Fibroblast of upper back skin (primary cell): ENCODE data around the gene LCTL.
"Not testable (repeated sequence)": the region's sequence is repeated elsewhere in the genome, so short reads cannot be mapped to it uniquely, and the experiment has no call there.

Experiments
- DNase-seq: peaks from one replicate; pipeline ENCODE4 v3.0.0-alpha.2; 2013

Gene LCTL

DNA sequence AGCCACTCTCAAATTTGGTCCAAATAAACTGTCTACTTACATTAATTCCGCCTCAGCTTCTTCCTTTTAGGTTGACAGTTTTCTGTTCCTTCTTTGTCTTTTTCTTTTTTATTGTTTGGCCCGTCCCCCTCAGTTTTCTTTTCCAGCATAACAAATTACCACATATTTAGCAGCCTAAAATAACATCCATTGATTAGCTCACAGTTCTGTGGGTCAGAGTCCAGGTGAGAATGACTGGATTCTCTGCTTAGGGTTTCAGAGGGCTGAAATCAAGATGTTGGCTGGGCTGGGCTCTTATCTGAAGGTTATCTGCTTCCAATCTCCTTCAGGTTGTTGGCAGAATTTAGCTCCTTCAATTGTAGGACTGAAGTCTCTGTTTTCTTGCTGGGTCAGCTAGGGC lies 24.6 kb upstream of the LCTL start:
- DNase-seq = no peak

DNA sequence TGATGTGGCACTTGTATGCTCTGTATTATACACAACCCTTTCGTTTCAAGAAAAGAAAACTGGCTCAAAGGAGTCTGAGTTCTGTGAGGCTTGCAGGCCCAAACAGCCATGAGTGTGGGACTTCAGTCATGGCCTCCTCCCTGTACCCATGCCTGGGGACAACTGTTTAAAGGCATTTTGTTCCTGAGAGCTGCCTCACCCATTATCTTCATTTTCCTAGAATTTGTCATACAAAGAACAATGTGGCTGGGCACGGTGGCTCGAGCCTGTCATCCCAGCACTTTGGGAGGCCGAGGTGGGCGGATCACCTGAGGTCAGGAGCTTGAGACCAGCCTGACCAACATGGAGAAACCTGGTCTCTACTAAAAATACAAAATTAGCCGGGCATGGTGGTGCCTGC lies 23.6 kb upstream of the LCTL start:
- not testable (repeated sequence) for DNase-seq

DNA sequence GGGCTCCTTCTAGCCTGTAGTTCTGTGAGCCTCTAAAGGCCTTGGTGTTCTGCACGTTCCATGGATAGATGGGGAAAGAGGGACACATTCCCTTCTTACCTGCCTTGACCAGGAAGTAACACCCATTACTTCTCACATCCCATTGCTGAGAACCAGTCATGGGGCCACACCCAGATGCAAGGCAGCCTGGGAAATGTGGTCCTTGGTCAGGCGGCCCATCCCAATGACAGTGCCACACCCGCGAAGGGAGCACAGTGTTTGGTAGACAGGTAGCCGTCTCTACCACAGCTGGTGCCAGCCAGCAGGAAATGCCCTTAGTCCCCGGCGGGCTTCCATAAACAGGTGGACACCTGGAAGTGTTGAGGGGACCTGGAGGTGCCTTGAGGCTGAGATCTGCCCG lies 23.2 kb upstream of the LCTL start:
- no peak for DNase-seq

DNA sequence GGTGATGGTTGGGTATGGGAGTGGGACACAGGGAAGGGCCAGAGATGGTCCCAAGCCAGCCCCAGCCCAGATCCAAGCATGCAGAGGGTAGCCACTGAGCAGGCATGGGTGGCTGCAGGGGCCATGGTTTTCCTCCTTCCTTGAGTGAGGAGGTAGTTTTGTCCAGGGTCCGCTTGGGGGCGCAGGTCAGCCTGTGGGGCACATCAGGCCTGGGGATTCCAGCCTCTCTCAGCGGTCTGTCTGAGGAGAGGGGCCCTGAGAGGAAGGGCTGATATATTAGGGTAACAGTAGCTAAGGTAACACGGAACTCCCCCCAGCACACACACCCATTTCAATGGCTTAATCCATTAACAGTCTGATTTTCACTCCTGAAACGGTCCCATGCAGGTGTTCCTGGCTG lies 22.7 kb upstream of the LCTL start:
- no peak for DNase-seq

DNA sequence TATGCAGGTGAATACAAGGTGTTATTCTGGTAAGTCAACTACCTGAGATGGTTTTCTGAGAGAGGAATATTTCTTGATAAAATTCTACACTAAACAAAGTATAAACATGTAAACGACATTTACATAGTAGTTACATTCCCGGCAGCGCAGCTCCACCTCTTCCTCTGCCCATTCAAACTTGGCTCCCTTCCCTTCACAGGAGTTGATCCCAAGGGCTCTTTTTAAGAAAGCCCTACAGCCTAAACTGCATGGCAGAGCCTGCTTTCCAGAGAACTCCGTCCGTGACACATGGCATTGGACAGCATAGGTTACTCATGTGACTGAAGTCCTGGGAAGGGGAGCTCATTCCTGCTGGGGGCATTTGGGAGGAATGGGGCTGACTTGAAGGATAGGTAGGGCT lies 22.0 kb upstream of the LCTL start:
- DNase-seq = no peak

DNA sequence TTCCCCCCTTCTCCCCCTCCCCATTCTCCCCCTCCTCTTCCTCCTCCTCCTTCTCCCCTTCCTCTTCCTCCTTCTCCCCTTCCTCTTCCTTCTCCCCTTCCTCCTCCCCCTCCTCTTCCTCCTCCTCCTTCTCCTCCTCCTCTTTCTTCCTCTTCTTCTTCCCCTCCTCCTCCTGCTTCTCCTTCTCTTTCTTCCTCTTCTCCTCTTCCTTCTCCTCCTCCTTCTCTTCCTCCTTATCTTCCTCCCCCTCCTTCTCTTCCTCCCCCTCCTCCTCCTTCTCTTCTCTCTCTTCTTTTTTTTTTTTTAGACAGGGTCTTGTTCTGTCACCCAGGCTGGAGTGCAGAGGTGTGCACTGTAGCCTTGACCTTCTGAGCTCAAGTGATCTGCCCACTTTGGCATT lies 21.2 kb upstream of the LCTL start:
- DNase-seq = no peak

DNA sequence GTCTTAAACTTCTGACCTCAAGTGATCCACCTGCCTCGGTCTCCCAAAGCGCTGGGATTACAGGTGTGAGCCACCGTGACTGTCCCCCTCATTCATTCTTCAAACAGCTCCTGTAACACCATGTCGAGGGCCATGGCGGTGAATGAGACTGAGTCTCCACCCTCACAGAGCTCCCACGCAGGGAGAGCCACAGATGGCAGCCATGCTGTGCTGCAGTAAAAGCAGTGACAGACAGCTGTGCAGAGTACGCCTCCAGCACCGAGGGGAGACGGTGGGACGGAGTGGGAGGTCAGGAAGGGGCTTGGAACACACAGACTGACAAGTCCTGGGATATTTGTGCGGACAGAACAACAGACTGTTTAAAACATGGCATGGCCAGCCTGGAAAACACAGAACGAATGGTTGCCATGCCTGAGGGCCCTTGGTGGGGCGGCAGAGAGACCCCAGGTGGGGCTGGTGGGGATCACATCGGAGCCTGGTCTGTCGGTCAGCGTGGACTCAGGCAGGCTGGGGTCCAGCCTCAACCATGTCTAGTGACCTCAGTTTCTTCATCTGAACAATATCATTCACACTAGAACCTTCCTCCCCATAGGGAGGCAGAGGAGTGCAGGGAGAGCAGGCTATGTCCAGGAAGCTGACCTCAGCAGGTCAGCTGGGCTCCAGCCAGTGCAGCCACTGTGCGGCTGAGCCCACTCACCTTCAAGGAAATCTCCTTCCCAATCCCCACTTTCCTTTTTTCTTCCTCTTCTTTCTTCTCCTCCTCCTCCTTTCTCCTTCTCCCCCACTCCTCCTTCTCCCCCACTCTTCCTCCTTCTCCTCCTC lies 20.6 kb upstream of the LCTL start:
- DNase-seq = no peak

DNA sequence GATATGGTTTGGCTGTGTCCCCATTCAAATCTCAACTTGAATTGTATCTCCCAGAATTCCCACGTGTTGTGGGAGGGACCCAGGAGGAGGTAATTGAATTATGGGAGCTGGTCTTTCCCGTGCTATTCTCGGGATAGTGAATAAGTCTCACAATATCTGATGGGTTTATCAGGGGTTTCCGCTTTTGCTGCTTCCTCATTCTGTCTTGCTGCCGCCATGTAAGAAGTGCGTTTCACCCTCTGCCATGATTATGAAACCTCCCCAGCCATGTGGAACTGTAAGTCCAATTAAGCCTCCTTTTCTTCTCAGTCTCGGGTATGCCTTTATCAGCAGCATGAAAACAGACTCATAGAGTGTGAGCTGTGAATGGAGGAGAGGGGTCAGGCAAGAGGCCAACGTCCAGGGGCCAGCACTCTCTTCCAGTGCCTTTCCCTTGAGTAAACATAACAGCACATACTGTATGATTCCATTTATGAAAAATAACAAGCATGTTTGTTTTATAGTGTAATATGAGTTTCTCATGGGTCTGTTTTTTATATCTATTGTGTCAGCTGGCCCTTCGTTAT lies 16.3 kb upstream of the LCTL start:
- no peak for DNase-seq

DNA sequence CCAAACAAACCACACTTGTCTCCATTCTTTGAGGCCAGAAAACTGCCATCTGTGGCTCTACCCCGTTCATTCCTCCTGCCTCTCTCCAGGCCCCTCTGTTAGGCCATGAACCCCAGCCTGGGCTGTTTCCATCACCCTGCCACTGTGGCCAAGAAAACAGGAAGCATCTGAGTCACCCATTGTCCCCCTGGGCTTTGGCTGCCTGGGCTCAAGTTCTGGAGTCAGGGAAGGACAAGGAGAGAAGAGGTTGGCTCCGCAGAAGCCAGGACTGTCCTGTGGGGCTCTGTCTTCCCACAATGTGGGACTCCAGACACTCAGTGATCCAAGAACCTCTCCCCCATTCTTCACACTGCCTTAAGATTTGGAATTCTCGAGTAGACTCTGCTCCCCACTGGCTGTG lies 14.8 kb upstream of the LCTL start:
- DNase-seq = peak; percentile 53

DNA sequence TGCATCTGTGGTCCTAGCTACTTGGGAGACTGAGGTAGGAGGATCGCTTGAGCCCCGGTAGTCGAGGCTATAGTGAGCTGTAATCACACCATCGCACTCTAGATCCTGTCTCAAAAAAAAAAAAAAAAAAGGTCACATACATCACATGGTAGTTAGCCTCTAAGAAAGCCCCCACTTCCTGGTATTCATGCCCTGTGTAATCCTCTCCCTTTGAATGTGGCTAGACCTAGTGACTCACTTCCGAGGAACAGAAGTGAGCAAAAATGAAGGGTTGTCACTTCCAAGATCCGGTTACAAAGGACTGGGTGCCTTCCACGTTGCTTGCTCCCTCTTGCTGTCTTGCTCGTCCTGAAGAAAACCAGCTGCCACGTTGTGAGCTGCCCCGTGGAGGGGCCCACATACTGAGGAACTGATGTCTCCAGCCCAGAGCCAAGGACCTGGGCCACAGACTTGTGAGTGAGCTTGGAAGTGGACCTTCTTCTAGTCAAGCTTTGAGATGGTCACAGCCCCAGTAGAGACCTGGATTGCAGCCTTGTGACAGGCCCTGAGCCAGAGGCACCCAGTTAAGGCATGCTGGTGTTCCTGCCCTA lies 12.6 kb upstream of the LCTL start:
- DNase-seq = peak; percentile 68

DNA sequence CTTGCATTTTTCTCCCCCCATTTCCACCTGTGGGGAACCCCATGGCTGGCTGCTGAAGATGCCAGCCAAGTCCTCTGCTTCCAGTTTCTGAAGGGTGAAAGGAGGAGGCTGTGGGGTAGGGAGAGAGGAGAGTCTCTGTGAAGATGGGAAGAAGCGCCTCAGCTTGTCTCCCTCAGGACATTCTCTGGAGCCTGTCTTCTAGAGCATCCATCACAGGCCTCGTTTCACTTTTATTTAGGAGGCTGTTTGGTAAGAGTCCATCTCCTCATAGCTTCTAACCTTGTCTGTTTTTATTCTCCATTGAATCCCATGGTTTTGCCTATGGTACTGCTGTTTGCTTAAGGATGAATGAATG lies 8.8 kb upstream of the LCTL start:
- DNase-seq = no peak

DNA sequence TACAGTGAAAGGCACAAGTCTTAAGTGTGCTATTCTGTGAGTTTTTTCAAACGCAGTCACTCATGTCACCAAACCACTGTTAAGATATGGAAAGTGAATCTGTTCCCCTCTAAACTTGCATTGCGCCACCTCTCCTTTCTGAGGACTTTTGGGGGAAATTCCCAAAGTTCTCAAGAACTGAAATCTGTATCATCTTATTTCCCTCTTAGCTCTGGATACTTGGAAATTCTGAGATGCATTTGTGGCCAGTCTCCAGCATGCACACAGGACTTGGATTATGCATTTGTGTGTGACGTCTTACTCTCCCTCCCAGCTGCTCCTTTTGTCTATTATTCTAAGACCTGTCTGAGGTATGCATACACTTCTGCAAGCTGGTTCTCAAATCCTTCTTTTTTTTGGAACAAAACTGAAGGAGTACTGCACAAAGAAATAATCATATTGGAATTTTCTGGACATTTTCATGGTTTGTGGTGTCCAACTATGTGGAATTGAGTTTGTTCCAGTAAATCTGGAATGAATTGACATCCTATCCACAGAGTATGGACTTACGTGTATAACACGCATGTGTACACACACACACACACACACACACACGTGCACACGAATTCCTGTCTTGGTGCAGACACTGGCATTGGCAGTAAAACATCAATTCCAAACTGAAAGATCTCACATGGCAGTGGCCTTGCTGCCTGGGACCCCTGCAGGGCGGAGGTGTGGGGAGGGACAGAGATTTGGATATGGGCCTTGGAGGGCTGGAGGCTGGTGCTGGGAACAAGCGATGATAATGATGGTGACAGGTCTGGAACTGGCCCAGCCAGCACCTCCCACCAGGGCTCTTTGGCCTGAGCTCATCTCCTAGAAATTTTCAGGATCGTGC lies 8.2 kb upstream of the LCTL start:
- DNase-seq = peak; percentile 98

DNA sequence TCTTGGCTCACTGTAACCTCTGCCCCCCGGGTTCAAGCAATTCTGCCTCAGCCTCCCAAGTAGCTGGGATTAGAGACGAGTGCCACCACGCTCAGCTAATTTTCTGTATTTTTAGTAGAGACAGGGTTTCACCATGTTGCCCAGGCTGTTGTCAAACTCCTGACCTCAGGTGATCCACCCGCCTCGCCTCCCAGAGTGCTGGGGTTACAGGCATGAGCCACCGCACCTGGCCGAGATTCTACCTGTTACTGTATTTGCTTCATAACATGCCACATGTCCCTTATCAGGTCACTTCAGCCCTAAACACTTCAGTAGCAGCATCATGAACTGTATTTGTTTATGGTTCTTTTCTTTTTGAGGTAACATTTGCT lies 7.5 kb upstream of the LCTL start:
- no peak for DNase-seq

DNA sequence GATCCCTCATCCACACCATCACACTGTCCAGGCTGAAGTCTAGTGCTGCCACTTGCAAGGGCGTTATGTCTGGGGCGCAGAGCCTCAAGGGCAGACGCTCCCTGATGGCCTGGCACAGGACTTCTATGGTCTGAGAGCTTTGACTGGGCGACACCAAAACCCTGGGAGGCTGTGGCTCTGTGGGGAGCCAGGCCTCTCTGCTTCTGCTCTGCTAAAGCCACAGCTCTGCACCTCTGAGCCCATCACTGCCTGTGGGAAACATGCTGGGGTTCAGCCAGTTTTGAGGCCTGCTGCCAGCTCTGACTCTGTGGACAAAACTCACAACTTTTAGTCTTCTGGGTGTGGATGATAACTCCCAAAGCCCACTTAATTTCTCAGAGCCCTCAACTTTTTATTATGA lies 6.3 kb upstream of the LCTL start:
- no peak for DNase-seq

DNA sequence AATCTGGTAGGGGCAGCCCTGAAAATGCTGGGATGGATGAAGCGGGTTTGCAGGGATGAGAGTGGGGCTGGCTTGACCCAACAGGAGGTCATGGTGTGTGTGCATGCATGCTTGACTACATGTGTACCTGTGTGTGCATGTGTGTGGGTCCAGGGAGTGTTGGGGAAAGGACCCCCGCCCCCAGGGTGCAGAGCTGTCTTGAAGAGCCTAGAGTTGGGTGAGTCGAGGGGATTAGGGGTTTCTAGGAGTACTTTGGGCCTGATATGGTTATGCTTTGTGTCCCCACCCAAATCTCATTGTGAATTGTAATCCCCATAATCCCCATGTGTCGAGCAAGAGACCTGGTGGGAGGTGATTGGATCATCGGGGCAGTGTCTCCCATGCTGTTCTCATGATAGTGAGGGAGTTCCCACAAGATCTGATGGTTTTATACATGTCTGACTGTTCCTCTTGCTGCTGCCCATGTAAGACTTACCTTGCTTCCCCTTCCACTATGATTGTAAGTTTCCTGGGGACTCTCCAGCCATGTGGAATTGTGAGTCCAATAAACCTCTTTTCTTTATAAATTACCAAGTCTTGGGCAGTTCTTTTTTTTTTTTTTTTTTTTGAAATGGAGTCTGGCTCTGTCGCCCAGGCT lies 5.2 kb upstream of the LCTL start:
- DNase-seq = no peak

DNA sequence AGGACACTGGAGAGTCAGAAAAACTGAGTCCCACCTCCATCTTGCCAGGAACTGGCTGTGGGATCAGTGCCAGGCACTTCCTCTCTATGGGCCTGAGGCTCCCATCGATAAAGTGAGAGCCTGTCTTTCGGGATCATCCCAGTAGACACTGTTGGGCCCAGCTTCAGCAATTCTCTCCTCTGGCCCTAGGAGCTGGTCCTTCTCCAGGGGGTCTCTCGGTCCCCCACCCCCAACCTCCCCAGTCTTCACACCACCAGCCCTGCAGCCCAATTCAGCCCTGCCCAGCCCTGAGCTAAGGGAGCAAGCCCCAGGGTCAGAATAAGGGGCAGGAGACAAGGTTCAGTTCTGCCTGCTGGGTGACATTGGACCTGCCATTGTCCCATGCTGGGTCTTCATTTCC lies 4.5 kb upstream of the LCTL start:
- DNase-seq = no peak

DNA sequence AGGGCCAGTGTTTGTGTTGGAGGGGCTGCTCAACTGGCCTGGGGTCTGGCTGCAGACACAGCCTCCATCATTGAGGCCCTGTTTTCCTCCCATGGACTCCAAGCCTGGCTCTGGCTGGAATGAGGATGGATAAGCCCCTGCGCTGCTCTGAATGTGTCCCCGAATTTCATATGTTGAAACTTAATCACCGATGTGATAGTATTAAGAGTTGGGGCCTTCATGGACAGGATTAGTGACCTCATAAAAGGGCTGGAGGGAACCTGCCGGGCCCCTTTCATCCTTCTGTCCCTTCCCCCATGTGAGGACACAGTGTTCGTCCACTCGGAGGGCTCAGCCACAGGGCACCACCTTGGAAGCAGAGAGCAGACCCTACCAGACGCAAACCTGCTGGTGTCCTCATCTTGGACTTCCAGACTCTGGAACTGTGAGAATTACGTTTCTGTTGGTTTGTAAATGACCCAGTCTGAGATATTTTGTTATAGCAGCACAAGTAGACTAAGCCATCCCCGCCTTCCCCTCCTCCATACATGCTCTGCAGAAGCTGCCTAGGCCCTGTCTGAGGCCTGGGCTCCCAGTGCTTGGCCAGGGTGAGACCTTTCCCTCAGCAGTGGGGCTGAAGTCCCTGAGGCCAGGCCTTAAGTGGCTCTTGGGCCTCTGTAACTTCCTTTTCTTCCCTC lies 3.8 kb upstream of the LCTL start:
- DNase-seq = no peak

DNA sequence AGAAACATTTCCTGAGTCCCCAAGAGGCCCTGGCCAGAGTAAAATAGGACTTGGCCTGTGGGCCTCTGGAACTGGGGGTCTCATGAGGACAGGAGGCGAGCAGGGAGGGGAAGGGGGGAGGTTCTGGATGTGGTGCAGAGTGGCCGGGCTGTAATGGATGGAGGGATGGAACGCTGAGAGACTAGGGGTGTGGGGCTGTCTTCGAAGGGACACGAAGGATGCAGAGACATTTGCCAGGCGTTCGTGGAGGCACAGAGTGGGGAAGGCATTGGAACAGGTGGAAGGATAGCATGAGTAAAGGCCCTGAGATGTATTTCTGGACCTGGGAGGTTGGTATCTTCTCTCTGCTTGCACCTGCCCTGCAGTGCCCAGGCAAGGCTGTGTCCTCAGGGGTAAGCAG lies 2.1 kb upstream of the LCTL start:
- DNase-seq = no peak

DNA sequence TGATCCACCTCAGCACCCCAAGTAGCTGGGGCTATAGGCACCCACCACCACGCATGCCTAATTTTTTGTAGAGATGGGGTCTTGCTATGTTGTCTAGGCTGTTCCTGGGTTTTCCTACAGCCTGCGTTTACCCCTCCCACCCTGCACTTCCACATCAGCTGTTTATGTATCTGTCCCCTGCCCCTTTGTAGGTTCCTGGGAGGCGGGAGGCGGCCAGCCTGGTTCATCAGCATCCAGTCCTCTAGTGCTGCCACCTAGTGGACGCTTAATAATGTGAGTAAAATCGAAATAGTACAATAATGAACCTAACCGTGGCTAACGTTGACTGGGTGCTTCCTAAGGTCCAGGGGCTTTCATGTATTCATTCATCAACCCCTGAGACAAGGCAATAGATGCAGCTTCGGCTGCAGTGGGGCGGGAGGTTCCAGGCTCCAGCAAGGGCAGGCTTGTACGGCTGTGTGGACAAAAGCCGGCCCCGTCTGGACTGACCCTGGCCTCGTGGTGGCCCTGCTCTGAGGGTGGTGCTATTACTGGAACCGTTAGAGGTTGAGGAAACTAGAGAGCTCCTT lies 1.2 kb upstream of the LCTL start:
- DNase-seq = peak; percentile 86

DNA sequence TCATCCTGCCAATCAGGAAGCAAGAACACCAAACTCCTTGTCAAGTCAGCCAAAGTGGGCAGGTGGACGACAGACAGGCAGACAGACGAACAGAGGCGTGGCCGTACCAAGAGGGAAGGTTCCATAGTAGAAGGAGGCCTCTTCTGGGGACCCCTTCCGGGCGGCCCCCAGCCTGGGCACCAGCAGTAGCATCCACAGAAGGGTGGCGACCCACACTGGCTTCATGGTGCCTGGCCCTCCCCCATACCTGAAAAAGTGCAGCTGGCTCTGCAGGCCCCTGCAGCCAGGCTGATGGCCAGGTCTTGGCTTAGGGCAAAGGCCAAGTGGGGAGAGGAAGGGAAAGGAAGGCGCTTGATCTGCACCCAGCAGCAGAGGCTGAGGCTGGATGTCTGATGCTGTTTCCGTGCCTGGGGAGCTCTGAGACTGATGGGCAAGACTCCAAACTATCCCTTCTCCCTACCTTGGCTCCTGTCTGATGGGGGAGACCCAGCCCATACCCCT lies 607 bp downstream of the LCTL start:
- peak; percentile 63 for DNase-seq

DNA sequence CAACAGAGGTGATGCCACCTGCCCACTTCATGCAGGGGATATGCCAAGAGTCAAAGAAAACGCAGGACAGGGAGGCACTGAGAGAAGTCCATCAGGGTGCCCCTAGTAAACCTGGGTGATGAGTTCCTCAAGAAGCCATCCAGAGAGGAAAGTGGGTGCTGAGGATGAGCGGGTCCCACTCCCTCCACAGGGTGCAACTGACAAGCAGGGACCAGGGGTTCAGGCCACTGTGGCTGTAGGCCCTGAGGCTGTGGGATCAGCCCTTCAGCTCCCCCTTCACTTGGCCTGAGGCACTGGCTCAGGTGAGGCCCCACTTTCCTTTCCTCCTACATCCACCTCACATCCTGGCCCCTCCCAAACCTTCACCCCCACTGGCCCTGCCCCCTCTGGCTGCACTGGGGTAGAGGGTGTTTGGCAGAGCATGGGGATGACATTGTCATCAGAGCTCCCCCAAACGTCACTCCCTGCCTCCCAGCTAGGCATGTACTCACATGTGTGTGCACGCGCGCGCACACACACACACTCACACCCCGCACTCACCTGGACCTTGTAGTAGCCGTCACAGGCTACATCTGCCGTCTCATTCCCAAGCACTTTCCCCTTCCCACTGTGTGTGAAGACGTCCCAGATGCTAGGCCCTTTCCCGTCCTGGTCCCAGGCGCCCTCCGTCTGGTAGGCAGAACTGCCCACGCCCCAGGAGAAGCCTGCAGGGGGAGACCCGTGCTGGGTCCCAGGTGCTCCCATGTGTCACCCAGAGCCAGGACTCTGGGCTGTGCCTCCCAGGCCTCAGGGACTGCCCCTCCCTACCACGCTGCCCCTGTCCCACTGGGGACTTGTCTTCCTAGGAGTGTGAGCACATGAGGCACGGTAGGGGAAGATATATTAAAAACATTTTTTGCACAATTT lies 1.4 kb downstream of the LCTL start:
- no peak for DNase-seq
